Activated T-cell treated with anti-CD3 and anti-CD28 coated beads, Interleukin-2, amount 50 U/mL, for 1 hour (primary cell): ENCODE measurements around the gene TRPM5.
A peak's percentile ranks its signal among the peaks of the same experiment; 100 is the strongest.

Experiments
- DNase-seq: peaks from one replicate; pipeline ENCODE4 v3.0.0-alpha.2; 2020

The TRPM5 gene

DNA sequence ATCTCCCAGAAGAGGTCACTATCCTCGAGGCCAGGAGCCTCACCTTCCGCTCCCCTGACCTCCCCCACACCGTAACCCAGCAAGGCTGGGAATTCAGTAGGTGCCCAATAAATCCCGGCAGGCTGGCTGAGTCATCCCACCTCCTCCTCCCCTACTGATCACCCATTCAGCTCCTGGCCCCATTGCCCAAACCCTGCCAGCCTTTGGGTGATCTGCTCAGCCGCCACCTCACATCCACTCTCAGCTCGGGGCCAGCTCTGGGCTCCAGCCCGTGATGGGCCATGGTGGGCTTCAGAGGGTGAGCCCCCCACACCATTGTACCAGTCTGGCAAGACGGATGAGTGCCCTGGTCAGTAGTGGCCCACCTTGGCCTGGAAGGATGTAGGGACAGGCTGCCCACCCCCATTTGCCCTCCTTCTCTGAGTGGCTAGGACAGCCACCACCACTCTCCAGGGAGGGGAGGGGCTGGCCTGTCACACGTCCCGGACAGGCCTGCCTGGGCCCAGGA lies 8.2 kb downstream of the TRPM5 start:
- no peak for DNase-seq

DNA sequence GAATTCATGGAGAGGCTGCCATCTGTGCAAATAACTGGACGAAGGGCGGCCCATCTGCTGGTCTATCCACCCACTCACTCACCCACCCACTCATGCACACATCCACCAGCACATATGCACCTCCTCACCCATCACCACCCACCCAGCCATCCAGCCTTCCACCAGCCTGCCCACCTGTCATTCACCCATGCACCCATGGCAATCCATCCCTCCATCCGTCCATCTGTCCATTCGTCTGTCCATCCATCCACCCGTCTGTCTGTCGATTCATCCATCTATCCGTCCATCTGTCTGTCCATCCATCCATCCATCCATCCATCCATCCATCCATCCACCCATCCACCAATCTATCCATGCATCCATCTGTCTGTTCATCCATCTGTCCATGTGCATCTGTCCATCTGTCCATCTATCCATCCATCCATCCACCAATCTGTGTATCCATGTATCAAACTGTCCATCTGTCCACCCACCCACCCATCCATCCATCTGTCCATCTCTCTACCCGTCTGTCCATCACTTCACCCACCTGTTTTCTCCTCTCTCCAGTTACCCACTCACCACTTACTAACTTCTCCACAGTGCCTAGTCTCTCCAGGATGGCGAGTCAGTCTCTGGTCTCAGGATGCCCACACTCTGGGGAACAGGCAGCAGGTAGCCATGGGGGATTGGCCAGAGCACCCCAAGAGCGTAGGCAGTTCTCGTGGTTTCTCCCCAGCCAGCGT lies 8.9 kb downstream of the TRPM5 start:
- no peak for DNase-seq

DNA sequence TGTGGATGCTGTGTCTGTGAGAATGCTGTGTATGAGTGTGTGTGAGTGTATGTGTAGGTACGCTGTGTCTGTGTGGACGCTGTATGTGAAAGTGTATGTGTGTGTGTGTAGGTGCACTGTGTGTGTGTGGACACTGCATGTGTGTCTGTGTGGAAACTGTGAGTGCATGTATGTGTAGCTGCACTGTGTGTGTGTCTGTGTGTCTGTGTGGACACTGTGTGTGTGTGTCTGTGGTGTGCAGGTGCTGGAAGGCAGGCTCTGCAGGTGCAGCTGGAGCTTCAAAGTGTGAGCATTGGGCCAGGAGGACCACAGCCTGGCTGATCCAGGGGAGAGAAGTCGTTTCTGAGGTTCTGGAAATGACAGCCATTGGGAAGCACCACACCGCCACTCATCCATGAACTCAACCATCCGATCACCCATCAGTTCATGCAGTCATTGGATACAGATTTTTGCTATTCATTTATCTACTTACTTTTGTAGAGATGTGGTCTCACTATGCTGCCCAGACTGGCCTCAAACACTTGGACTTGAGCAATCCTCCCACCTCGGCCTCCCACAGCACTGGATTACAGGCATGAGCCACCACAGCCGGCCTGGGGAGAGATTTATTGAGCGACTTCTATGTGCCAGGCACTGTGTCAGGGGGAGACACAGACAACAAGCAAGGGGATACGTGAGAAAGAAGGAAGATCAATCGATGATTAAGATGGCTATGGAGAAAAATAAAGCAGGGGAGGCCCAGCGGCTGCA lies 9.6 kb downstream of the TRPM5 start:
- no peak for DNase-seq

DNA sequence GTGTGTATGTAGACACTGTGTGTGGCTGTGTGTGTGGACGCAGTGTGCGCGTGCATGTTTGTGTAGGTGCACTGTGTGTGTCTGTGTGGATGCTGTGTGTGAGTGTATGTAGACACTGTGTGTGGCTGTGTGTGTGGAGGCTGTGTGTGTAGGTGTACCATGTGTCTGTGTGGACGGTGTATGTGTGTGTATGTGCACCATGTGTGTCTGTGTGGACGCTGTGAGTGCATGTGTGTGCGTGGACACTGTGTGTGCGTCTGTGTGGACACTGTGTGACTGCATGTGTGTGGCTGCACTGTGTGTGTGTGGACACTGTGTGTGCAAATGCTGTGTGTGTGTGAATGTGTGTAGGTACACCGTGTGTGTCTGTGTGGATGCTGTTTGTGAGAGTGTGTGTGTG lies 10.3 kb downstream of the TRPM5 start:
- DNase-seq = no peak

DNA sequence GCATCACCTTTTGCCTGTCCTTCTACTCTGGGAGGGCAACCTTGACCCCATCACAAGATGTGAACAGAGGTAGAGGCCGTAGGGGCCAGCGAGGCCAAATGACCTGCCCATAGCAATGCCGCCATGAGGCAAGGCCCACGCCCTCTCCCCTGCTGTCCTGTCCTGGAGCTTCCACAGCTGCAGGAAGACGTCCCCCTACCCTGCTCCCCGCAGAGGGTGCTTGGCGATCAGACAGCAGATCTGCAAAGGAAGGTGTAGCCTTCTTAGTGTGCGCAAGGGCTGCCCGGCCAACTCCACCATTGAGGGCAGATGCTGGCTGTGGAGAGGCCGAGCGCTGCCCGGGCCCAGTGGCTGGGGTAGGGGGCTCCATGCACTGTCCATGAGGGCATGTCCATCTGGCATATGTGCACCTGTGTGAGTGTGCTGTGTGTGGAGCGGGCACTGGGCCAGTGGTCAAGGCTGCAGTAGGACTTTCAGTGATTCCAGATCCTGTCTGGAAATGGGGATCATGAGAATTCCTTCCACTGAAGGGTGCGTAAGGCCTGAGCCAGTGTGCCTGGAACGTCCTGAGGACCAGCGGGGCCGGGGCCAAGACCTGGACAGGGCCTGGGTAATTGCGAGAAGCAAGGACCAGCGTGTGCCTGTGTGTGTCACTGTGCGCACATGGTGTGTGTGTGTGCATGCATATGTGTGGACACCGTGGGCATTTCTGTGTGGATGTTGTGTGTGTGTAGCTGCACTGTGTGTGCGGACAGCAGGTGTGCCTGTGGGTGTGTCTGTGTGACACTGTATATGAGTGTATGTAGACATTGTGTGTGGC lies 11.0 kb downstream of the TRPM5 start:
- no peak for DNase-seq

DNA sequence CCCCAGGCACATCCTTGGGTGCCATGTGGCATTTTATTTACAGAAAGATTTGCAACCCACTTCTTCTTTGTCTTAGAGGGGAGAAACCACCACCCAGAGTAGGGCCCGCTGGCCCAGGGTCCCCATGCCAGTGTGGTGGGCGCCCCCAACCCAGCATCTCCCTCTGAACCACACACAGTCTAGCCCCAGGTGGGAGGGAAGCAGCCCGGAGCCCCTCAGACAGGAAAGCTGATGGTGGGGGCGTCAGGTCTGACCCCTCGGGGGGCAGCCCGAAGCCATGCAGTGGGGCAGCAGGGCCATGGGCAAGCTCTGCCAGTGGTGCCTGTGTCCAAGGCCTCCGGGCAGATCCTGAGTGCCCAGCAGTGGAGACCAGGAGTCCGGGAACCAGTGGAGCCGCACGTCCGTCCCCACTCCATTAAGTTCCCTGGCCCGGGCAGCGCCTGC lies 11.7 kb downstream of the TRPM5 start:
- no peak for DNase-seq

DNA sequence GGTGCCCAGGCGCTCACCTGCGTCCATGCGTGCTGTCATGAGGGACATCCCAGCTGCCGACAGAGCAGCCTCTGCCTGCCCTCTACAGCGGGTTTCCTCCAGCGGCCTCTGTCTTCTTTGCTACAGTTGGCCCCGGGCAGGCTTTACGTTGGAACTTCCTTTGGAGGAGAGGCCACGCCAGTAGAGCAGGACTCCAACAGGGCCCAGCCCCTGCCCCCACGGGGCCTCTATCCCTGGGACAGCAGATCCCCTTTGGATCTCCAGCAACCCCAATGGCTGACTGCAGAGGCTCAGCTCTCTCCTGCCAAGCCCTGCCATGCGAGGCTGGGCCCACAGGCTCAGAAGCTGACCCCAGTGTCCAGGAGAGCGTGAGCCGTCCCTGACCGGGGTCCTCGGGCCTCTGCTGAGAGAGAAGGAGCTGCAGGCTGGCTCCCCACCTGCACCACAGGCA lies 12.1 kb downstream of the TRPM5 start:
- DNase-seq = no peak

DNA sequence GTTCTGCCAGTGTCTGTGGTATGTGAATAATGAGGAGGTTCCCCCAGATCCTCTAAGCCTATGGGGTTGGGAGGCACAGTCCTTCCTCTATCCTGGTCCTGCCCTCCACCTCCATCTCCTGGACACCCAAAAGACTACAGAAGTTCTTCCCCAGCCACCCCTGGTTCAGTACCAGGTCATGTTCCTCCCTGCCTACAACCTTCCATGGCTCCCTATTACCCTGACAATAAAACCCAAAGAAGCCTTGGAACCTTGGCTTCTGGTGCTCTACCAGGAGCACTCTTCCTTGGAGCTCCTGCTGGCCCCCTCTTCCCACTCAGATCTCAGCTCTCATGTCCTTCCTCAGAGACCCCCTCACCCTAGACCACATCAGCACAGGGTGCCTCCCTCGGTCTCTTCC lies 12.9 kb downstream of the TRPM5 start:
- DNase-seq = no peak

DNA sequence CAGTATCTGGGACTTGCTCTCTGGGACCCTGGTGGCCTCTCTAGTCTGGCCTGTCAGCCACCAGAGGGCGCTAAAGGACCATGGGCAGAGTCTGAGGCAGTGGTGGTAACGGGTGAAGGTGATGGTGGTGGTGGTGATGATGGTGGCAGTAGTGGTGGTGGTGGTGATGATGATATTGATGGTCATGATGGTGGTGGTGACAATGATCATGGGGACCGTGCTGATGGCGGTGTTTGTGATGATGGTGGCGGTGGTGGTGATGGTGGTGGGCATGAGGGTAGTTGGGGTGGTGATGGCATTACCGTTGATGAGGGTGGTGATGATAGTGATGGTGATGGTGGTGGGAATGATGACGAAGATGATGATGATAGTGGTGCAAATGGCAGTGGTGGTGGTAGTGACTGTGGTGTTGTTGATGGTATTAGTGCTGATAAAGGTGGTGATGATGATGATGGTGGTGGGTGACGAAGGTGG lies 16.0 kb downstream of the TRPM5 start:
- DNase-seq = peak; percentile 87

DNA sequence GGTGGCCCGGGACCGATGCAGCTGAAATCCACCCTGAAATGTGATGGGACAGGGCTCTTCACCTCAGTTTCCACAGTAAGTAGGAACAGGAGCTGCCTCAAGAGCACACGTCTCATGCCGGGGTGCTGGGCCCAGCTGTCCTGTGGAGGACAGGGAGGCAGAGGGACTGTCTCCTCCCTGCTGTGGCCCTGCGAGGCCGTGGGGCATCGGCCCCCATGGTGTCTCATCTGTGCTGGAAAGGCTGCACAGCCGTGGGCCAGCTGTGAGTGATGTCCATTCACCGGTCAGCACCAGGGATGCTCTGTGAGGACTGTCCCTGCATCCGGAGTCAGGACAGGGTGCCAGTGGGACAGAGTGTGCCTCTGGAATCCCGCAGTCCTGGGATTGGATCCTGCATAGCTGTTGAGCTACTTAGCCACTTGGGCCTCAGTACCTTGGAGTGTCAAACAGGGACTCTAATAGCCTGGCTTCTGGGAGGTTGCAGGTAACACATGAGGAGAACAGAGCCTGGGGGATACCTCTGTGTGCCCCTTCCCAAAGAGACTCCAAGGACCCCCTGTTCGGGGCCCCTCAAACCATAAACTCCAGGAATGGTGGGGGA lies 16.5 kb downstream of the TRPM5 start:
- DNase-seq = no peak

DNA sequence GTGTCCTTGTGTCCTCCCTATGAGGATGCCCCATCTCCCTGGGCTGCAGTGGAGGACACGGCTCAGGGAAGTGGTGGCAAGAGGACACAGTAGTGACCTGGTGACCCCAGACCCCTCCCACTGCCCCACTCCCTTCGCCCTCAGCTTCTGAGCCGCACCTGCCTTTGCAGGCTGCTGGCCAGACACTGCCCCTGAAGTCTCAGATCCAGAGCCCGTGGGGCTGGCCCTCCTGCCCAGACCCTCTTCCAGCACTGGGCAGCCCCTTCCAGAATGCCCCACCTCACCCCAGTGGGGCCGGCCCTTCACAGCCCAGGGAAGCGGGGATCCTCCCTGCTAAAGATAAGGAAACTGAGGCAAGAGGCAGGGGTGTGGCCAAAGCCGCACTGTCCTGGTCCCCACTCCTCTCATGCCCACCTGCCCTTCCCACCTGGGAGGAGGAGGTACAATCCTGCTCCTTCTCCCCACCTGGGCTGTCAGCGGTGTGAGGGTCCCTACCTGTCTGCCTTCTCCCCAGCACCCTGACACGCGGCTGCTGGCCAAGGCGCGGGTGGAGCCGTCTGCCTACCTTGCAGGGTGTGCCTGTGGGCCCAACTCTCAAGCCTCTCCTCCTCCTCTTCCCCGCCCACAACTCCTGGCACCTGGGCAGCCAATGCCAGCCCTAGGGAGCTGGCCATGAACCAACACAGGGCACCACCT lies 17.3 kb downstream of the TRPM5 start:
- DNase-seq = no peak

DNA sequence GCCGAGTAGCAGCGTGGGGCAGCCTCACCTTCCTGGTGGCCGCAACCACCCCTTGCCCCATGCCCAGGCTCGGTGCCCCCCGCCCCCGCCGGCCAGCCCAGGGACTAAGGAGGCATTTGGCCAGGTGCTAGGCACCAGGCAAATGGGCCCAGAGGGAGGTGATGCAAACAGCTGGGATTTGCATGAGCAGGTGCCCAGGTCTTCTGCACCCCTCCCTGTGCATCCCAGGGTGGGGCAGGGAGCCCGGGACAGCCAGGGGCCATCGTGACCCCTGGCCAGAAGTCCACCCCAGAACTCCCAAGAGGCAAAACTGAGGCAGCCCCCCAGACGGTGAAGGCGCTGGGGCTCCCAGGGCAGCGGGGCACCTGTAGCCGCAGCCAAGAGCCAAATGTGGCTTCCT lies 18.1 kb downstream of the TRPM5 start:
- no peak for DNase-seq

DNA sequence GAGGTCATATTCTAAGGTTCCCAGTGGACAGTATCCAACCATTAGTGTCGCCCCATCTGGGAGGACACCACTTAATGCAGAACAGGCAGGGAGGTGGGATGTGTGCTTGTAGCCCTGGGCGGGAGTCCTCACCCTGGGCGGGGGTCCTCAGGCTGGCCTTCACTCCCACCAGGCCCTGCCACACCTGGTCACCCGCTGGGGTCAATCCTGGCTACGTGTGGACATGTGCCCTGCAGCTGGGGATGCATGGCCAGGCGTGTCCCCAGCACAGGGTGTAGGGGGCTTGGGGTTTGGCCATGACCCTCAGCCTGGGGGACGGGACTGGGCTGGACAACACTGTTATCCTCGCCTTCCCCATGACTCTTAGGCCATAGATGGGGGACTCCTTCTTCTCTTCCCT lies 18.8 kb downstream of the TRPM5 start:
- DNase-seq = no peak

DNA sequence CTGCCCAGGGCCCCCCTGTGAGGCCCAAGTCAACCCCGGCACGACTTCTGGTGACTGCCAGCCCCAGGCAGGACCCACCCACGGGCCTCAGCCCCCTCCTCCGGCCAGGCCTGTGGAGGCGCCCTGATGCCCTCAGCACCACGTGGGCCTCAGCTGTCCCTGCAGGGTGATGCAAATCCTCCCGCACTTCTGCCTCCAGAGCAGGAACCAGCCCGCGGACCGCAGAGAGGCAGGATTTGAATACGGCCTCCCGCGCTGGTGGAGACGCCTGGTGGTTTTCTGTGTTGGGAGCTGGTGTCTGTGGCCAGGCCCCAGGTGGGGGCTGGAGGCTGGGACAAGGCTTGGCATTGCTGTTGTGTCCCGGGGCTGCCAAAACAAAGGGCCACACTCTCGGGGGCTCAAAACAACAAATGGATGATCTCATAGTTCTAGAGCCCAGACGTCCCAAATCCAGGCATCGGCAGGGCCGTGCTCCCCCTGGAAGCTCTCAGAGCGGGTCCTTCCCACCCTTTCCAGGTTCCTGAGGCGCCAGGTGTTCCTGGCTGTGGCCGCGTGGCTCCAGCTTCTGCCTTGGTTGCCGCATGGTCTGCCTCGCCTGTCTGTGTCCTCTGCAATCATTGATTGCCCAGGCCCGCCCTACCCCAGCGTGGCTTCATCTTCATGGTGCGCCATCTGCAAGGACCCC lies 19.4 kb downstream of the TRPM5 start:
- DNase-seq = no peak

DNA sequence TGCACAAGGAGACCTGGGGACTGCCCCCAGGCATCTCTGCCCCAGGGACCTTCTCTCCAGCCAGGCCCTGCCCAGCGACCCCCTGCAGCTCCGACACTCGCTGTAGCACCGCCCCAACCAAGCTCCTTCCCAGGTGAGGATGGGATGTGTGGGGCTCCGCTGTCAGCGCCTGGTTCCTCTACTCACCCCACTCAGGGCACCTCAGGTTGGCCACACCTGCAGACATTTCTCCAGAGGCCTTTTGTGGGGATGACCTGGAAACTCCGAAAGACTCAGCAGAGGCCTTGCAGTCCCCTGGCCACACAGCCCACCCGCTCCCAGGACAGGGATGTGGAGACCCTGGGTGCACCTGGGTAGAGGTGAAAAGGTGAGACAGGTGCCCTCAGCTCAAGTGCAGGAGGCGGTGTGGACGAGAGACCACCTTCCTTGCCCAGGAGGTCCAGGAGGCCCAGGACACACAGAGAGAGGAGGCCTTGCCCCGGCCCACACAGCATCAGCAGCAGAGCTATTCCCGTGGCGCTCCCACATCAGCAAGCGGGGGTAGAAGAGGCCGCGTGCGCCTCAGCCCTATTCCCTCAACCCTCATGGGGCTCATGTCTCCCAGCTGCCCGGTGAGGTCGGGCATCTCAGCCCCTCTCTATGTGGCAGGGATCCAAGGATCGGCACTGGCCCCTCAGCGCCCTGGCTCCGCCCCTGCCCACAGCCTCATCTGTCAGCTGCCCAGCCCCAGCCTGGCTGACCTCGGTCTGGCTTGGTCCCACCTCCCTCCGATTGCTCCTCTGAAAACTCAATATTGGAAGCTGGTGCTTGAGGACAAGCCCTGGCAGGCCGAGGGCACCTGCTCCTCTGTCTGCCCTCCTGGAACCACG lies 20.9 kb downstream of the TRPM5 start:
- no peak for DNase-seq

DNA sequence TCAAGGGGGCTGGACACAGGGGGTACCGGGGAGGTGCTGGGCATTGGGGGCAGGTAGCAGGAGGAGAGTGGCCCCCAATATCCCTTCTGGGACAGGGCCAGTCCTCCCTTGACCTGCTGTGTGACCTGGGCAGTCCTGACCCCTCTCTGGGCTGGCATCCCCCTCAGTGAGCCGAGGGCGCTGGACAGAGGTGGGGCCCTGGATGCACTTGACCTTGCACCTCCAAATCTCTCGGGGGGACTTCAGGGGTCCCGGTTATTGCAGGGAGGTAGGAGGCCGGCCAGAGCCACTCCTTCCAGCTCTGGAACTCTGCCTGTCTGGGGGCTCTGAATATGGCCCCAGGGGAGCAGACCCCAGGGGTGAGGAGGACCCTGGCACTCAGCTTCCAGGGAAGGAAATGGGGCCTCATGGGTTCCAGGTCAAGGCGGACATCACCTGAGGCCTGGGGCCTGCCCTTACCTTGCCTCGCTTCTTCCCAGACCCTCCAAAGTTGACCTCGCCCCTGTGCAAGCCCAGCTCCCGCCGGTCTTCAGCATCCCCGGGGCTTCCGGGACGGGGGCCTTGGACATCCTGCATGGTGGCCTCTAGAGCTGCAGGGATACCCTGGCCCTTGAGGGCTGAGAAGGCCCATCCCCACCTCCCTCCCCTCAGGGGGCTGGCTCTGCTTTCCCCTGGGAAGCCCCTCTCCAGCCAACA lies 21.7 kb downstream of the TRPM5 start:
- no peak for DNase-seq

DNA sequence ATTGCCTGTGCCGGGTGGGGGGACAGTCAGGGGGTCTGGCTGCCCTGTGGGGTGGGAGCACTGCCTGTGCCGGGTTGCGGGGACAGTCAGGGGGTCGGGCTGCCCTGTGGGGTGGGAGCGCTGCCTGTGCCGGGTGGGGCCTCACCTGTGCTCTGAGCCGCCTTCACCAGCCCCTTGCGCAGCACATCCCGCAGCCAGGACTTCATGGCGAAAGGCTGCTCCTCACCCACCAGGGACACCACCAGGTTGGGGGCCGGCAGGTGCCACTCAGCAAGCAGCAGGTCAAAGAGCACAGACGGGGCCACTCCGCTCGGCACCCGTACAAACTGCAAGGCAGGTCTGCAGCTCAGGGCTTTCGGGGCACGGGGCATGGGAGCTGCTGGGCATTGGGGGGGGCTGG lies 22.3 kb downstream of the TRPM5 start:
- DNase-seq = no peak

DNA sequence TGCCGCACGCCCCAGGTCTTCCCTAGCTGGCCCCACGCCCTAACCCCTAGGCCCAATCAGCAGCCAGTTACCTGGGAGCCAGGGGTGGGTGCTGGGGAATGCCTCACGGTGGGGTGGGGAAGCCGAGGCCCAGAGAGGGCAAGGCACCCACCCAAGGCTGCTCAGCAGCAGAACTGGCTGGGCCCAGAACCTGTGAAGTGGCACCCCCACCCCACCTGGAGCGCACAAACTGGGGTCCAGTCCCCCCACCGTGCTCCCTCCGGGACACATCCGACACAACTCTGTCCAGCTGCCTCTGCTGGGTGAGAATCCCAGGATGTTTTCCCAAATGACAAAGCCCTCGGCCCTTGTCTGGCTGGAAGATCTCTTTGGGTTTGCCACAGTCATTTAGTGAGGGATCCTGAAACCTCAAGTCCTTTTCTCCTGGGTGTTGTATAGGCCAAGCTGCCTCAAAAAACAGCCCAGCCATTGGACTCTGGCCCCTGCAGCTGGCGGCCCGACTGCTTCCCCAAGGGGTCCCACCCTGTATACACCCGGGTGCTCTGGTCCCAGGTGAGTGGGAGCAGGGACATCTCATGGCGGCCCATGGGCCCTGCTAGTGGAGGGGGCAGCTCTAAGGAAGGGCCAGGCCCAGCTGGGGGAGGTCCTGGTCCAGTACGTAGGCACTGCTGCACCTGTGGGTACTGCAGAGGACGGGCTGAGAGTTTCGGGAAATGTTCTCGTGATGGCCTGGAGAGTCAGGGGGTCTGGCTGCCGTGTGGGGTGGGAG lies 22.9 kb downstream of the TRPM5 start:
- no peak for DNase-seq
